ENCODE data around the gene BRD7.
A peak's percentile ranks its signal among the peaks of the same experiment; 100 is the strongest.

Gene BRD7

DNA sequence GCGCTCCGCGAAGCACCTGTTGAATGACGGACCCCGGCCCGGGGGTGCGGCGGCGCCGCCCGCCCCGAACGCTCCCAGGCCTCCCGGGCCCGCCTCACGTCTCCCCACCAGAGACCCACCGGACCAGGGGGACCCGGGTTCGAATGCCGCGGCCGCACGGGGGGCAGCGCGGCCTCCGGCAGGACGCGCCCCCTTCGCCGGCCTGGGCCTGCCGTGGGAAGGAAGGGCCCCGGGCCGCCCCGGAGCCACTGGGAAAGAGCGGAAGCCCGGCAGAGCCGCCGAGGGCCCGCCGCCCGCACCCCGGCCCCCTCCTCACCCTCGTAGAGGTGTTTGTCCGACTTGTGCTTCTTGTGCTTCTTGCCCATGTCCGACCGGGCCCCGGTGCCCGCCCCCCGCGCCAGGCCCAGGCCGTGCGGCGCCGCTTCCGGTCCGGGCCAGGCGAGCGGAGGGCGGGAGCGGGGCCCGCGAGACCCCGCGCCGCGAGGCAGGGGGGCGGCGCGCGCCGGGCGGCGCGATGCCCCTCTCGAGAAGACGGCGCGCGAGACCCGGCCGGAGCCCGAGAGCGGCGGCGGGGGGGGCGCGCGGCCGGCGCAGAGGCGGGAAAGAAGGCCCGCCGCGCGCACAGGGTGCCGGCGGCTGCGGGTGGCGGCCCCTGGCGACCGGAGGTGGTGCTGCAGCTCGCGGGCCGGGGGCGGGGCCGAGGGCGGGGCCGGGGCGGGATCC, at the start of gene BRD7:
Gene BRD7, minus strand, starts transcription at position 579 of the 723 bp plus-strand sequence. Its CDS starts 214 bp downstream, at position 365.
- peak; percentile 40 to 58 for DNase-seq

DNA sequence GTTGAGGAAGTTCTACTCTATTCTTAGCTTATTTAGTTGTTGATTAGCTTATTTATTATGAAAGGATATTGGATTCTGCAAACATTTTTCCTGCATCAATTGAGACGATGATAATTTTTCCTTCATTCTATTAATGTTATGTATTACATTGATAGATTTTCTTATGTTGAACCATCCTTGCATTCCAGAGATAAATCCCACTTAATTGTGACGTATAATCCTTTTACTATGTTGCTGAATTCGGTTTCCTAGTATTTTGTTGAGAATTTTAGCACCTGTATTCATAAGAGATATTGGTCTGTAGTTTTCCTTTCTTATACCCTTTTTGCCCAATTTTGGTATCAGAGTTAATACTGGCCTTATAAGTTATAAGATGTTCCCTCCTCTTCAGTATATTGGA, 47.6 kb upstream of the BRD7 start:
- no peak for DNase-seq

DNA sequence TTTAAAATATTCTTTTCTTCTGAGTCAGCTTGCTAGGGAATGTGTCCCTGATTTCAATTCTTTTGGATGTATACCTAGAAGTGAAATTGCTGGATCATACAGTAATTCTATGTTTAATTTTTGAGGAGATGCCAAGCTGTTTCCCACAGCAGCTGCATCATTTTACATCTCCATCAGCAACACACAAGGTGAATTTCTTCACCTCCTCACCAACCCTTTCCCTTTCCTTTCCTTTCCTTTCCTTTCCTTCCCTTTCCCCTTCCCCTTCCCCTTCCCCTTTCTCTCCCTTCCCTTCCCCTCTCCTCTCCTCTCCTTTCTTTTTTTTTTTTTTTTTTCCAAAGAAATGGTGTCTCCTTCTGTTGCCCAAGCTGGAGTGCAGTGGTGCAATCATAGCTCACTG, 45.4 kb upstream of the BRD7 start:
- DNase-seq: no peak

DNA sequence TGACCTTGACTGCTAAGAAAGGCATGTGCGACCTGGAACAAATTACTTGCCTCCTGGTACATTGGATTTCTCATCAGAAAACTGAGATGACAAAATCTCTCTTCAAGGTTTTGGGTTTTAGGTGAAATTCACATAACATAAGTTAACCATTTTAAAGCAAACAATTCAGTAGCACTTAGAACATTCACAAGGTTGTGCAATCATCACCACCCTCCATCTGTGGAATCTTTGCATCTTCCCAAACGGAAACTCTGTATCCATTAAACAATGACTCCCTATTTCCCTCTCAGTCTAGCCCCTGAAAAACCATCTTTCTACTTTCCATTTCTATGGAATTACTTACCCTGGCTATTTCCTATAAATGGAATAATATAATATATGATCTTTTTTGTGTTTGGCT, 42.2 kb upstream of the BRD7 start:
- no peak for DNase-seq

DNA sequence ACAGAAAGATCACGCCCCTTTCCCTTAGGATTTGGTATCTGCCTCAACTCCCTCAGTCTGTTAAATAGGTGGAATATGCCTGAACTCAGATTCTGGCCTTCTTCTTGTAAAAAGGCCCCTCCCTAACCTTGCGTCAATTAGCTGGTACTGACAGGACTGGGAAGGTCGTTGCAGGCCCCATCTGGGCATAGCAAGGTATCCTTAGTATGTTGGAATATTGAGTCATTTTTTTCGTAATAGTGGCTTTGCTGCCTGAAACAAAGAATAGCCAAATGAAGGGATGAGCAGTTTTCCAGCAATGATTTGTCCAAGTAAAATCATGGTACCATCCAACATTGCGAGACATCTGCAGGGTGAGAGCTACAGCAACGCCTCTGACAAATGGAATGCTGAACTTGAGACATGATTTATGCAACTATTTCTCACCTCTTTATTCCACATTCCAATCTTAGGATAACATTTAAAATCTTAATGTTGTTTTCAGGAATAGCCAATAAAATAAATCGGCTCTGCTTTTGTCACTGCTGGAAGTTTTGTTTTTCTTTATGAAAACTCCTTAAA, 39.3 kb upstream of the BRD7 start:
- no peak for DNase-seq

DNA sequence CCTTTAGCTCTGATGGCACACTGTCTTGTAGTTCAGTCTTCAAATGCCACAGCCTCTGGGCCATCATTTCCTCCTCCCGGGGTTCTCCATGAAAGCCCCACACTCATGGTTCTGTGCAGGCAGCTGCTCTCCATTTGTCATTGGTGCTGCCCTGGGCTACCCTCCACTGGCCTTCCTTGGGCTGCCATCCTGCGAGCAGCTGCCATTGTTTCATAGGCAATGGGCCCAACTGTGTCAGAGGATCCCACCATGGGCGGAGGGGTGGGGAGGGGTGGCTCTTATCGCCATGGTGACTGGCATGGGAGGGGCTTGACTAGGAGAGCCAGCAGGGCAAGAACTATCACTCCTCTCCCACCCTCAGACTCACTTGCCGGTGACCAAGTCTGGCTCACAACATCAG, 38.6 kb upstream of the BRD7 start:
- DNase-seq: no peak

DNA sequence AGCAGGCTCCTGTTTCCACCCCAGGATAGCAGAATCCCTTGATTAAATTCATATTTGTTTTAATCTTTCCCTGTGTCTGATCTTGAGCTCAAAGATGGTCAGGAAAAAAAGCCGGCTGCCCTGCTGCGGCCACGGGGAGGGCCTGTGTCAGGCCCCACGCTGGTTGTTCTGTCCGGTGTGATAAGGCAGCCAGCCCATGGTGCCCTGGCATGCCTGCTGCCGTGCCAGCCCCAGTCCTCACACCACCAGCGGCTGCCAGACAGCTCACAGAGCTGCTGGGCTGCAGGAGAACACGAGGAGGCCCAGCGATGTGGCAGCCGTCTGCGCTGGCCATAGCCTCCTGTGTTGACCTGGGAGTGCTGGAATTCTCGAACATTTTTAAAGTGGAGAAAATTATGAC, 34.7 kb upstream of the BRD7 start:
- DNase-seq: no peak

DNA sequence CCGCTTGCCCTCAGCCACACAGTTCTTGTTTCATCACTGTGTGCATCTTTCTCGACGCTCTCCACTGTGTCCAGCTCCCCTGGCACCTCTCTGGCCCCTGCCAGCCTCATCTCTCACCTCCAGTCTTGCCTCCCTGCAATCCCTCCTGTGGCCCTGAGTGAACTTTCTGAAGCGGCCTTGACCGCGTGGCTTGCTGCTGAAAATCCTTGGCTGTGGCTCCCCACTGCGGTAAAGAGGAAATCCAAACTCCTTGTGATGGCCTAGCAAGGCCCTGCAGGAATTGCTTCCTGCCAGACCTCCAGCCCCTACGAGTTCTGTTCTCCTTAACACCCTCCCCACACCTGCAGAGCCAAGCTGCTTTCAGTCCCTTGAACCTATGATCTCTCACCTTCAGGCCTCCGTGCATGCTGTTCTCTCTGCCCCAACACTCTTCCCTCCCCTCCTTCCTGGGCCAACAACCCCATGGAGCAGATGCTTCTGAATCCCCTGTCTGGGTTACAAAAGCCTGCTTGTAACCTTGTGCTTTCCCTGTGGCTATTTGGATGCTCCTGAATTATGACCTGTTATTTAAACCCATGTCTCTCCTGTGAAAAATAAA, 33.6 kb upstream of the BRD7 start:
- no peak for DNase-seq

DNA sequence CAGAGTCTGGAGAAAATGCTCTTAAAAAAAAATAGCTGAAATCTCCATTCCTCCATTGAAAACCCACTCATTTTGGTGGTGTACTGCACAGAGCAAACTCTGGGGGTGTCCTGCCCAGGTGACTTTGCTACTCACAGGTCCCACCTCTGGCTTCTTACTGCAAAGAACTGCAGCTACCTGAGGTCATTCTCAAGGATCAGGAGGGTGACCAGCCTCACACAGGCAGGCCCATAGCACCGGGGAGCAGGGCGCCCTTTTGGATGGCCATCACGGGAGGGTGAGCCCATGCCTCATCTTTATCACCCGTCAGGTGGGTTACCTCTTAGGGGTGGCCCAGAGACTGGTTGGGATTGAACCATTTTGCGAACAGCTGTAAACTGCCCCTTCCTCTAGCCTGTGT, 32.6 kb upstream of the BRD7 start:
- no peak for DNase-seq

DNA sequence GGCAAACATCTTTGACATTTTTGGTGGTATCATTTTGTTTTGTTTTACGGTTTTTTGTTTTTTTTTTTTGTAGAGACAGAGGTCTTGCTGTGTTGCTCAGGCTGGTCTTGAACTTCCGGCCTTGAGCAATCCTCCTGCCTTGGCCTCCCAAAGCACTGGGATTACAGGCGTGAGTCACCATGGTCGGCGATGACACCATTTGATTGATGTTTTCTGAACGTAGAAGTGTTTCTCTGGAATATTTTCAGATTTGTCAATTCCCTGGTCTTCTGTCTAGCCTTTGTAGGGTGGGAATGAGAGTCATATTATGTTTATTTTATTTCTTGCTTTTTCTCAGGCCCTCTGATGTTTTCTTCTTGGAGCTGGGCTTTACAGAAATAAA, 32.2 kb upstream of the BRD7 start:
- no peak for DNase-seq

DNA sequence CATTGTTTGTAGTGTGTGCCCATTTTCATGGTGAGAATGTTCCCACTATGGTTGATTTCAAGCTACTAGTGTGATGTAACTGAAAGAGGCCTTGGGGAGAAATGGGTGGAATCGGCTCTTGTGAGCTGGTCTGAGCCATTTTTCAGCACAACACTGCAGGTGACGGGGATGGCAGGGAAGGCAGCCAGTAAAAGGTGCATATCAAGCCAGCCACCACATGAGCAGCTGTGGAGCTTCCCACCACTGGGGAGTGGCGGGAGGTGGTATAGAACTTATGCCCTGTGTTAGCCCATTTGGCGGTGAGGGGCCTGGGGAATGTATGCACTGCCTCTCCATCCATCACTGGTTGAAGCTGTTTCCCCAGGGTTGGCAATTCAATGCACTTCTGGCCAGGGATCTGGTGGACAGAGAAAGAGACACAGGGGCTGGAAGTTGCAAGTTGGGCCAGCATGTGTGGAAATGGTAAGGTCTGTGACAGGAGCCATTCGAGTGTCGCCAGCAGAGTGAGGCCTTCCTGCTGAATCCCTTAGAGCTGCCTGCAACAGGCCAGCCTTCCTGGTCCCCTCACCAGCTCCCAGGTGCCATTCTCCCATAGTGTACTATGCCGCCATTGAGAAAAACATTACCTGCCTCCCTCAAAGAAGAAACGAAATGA, 31.7 kb upstream of the BRD7 start:
- no peak for DNase-seq

DNA sequence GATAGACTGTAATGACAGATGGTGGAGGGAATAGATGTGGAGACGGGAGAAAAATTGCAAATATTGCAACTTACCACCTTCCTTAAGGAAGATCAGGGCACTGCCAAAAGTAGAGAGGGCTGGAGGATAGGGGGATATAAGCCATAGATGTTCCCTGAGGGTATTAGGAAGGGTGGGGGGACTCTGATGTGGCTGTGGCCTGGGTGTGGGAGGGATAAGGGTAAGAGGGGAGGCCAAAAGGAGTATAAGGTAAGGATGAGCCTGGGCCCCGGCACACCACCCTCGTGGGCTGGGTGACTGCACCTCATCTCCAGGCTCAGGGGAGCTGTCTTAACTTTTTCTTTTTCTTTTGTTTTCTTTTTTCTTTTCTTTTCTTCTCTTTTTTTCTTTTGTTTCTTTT, 30.6 kb upstream of the BRD7 start:
- DNase-seq: no peak

DNA sequence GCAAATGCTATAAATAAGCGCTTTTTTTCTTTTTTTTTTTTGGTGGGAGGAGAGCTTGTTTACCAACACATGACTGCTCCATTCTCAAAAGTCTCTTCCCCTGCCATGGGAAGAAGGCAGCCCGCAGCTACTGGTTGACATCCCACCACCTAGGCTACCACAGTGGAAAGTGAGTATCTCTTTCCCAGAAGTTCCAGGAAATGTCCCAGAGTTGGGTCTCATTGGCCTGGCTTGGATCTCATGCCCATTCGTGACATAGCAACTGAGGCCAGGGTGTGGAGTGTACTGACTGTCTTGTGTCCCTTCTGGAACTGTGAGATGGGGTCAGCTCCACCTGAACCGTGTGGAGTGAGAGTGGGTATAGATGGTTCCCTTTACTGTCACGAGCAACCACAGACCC, 29.5 kb upstream of the BRD7 start:
- no peak for DNase-seq

DNA sequence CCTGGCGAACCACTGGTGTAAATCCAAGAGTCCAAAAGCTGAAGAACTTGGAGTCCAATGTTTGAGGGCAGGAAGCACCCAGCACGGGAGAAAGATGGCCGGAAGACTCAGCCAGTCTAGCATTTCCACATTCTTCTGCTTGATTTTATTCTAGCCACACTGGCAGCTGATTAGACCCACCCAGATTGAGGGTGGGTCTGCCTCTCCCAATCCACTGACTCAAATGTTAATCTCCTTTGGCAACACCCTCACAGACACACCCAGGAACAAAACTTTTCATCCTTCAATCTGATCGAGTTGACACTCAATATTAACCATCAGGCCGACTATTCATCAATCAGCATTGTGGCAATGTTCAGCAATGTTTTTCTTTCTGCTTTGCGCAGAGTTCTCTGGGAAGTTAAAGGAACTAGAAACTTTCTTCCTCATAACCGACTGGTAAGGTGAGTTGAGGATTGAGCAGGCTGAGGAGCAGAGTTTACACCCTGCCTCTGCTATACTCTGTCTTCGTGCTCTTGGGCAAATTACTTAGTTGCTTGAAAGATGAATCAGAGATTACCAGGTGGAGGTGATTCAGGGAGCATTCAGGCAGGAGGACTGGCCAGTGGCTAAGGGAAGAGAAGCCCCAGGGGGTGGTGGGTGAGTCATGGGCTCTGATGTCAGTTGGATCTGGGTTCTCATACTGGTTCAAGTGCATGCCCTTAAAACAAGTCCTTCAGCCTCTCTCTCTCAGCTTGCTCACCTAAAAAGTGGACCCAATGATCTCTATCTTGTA, 28.2 kb upstream of the BRD7 start:
- DNase-seq: no peak

DNA sequence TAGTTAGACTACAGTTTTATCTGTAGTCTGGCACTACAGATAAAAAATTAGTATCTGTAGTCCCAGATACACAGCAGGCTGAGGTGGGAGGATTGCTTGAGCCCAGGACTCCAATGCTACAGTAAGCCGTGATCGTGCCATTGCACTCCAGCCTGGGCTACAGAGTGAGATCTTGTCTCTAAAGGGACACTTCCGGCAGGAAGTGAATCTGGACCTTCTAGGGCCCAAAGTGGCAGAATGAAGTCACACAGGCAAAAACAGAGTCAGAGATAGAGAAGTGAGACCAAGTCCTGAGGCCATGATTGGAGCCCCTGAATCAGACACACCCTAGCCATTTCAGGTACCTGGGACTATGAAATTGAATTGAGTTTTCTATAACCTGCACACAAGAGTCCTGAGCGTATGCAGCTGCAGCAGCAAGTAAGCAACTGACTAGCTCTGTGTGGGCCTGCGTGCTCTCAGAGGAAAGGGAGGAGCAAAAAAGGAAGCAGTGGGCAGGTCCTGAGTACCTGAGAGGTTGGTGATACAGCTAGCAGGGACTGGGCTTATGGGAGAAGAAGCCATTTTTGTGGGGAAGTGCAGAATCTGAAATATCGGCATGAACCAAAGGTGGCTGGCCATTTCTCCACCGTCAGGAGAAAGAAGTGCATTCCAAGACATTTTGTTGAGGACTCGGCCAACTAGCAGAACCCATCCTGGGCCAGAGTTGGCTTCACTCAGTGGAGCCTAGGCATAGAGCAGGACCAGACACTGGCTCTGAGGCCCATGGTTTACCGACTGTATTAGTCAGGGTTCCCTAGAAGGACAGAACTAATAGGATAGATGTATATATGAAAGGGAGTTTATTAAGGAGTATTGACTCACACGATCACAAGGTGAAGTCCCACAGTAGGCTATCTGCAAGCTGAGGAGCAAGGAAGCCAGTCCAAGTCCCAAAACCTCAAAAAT, 27.2 kb upstream of the BRD7 start:
- DNase-seq: no peak

DNA sequence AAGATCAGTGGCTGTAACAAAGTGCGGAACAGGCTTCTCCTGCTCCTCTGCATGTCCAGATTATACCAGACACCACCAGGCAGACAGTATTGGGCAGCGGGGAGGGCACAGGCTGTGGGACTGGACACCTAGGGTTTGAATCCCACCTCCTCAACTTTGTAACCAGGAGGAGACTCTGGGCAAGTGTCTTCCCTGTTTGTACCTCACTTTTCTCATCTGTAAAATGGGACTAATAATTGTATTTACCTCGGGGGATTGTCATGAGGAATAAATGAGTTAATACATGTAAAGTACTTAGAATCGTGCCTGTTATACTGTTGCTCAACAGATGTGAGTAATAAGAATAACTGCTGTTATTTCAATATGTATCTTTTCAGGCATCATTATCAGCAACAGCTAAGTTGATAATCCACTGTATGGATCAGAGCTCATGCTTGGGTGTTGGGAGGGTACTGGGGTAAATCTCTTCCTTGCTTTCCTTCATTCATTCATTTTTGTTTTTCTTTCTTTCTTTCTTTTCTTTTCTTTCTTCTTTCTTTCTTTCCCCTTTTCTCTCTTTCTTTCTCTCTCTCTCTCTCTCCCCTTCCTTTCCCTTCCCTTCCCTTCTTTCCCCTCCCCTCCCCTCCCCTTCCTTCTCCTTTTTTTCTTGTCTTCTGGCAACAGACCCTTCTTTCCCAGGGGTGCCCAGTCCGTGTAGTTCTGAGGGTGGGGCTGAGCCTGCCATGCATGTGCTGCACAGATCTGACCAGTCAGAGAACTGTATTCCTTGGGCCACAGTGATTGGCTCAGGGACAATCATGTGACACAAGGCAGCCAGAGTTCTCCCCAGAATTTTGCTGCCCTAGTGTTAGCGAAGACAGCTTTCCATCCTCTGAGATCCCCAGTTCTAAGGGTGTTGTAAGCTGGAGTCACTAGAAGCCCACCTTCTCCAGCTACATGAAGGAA, 25.3 kb upstream of the BRD7 start:
- DNase-seq: no peak

DNA sequence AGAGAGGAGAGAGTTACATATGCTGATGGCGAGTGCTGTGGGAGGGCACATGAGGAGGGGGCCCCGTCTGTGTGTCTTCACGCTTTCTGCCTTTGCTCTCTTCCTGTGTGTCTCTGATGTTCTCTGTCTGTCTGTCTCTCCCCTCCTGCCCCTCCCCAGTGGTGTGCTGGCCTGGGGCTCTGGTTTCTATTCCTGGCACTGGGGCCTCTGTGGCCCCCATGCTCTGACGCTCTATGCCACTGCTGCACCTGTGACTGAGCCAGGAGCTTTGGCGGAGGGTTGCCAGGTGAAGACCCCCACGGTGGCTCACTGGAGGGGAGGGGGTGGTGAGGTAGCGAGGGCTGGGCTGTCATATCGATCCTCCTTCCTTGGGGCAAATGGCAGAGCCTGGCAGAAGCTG, 24.6 kb upstream of the BRD7 start:
- no peak for DNase-seq

DNA sequence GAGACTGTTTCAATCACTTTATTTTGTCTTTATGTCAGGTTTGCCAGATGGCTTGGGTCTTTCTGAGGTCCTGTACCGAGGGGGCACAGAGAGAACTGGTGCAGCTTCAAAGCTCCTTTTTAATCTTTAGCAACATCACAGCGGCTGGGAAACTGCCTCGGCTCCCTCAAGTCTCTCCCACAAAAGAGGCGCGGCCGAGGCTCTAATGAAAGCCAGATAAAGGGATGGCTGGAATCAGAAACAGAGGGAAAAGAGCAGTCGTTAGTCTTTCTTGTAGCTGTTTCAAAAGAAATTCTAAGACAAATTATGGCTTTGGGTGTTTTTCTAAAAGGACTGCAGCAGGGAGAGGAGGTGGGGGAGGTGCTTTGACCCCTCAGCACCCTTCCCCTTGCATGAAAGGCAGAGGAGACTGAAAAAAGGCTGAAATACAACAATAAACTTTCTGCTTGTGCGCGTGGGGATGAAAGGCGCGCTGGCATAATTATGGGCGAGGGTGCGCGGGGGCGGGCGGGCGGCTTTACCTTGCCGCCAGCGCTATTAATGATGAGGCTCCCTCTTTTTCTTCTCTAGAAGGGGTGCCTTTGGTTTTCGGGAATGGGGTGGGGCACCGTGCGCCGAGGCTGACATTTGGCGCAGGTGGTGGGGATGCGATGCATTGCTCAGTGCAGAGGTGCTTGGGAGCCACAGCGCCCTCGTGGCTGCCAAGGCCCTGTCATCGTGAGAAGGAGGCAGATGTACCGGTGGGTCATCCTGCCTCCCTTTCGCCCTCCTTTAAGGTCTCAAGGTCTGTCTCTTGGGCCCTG, 22.3 kb upstream of the BRD7 start:
- DNase-seq: no peak

DNA sequence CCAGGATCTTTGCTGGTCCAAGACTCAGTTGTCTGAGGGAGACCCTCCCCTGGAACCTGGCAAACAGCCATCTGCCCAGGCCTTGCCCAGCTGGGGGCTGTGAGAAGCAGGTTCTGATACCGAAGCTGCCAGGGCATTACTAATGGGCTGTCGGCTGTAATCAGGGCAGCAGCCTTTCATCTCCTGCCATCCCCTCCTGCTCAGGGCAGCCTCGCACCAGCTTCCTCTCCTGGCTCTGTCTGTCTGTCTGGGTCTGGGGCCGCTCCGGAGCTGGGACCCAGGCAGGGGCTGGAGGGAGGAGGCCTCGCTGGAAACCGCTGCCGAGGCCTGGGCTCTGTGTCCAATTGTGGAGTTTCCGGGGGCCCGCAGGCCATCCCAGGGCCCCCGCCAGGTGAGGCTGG, 21.6 kb upstream of the BRD7 start:
- no peak for DNase-seq

DNA sequence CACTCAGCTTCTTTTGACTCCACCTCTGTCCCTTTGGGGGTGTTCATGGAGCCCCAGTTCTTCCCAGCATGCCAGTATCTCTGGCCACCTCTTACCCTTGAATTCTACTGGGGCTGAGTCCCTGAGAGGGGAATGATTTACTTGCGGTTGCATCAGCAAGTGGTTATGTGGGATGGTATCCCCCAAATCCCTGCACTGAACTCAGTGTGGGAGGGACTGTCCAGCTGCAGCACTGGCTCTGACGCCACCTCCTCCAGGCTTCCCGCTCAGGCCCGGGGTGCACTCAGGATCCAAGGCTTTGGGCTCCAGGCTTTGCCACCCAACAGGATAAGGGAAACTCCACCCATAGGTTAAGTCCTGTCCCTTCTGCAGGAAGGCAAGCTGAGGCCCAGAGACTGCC, 21.1 kb upstream of the BRD7 start:
- no peak for DNase-seq
